ACHN (cell line): ENCODE results near the gene RAB3GAP2.
"Not testable (repeated sequence)": the region's sequence is repeated elsewhere in the genome, so short reads cannot be mapped to it uniquely, and the experiment has no call there.

Source experiments
- DNase-seq: peaks from one replicate; pipeline ENCODE4 v3.0.0-alpha.2; 2015
- in situ Hi-C: cut with HindIII; loops from 2 replicates; pipeline ENCODE4 v1.10.0; 2017; ENCODE audit warnings: low sequenced_read_pairs, low pct_ligation_motif_present, low pct_unique_long_range_greater_than_20kb

Gene RAB3GAP2

GRCh38 chr1:220169887-220170286 lies 102.4 kb downstream of the RAB3GAP2 start:
- in situ Hi-C loops, result not testable (repeated sequence)

GRCh38 chr1:220166853-220167252 lies 105.4 kb downstream of the RAB3GAP2 start:
- no peak for DNase-seq
- in situ Hi-C loops, result no loop called here

More at GRCh38 chr1:220169887-220170286, 102.4 kb downstream of the RAB3GAP2 start:
- DNase-seq, result not testable (repeated sequence)

DNA sequence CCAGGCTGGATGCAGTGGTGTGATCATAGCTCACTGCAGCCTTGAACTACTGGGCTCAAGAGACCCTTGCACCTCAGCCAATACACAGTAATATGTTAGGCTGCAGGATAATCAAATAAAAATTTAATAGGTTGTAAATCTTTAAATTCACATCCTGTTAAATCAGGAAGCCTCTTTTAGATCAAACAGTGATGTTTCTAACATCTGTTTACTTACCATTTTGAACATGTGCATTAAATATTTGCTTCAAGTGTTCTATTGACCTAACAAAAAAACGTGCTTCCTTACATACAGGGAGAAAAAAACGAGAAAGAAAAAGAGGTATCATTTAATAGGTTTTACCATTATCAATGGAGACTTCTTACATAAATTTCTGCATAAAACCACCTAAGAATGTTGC lies 107.7 kb downstream of the RAB3GAP2 start:
- no peak for DNase-seq
- in situ Hi-C loops, result no loop called here

DNA sequence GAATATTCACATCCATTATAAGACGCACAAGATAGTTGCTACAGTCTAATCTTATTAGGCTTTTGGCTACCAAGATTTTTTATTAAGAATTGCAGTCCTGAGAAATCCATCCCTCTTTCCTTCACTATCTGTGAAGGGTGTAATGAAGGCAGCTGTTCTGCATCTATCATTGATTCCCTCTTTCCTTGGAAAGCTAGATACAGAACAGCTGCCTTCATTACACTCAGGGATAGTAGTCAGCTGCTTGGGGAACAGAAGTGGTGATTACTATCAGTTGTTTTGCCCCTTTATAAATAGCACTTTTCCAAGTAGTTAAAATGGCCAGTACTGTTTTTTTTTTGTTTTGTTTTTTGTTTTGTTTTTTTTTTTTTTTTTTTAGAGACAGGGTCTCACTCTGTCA lies 108.1 kb downstream of the RAB3GAP2 start:
- in situ Hi-C loops, result no loop called here

DNA sequence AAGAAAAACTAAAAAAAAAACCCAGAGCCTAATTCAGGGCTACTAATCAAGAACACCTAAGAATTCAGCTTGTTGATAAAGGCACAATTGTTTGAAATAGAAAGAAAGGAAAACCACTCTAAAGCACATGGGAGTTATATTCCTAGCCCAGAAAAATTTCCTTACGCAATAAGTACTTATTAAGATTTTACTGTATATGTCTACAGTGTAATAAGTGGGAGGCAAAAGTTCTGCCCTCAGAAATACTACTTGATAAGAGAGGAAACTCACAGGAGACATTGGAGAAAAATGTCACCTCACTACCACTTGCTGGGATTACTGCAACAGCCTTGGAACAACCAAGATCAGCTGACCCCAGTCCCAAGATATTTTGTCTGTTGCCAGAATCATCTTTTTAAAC lies 112.2 kb downstream of the RAB3GAP2 start:
- in situ Hi-C loops, result no loop called here
- DNase-seq, result no peak

More for the DNA sequence above, 108.1 kb downstream of the RAB3GAP2 start:
- DNase-seq, result no peak

GRCh38 chr1:220159041-220159440 lies 113.2 kb downstream of the RAB3GAP2 start:
- DNase-seq, result no peak
- in situ Hi-C loops, result no loop called here

DNA sequence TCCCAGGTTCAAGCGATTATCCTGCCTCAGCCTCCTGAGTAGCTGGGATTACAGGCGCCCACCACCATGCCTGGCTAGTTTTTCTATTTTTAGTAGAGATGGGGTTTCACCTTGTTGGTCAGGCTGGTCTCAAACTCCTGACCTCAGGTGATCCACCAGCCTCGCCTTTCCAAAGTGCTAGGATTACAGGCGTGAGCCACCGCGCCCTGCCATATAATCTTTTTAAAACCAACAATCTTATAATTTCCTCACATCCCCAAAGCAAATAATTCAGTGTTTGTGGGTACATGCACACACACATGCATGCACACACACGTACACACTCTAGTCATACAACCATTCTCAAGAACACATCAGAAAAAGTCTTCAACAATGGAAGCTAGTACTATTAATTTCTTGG lies 113.7 kb downstream of the RAB3GAP2 start:
- DNase-seq, in situ Hi-C loops: not testable (repeated sequence)

- no peak for DNase-seq
- in situ Hi-C loops, result no loop called here
These were observed 114.5 kb downstream of the RAB3GAP2 start for GRCh38 chr1:220157738-220158137.

- in situ Hi-C loops, result no loop called here
- no peak for DNase-seq
These were observed 115.6 kb downstream of the RAB3GAP2 start for GRCh38 chr1:220156620-220157146.

GRCh38 chr1:220153147-220153546 lies 119.1 kb downstream of the RAB3GAP2 start:
- DNase-seq, result no peak
- in situ Hi-C loops, result no loop called here

DNA sequence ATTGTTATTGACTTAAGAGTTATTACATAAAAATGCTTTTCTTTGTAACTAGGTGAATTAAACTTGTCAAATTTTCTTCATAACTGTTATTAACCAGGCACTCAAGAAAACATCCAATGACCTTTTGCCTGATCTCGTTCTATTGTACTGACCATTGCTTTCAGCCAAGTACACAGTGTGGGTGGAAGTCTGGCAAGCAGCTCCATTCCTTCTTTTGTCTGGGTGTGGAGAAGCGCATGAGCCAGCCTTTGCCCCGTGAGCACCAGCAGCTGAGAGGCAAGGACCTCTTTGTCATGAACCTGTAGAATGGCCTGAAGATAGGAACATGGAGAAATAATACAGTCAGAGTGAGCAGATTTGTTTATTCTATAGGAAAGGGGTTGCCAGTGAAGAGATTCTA lies 120.8 kb downstream of the RAB3GAP2 start:
- in situ Hi-C loops, result no loop called here
- no peak for DNase-seq

DNA sequence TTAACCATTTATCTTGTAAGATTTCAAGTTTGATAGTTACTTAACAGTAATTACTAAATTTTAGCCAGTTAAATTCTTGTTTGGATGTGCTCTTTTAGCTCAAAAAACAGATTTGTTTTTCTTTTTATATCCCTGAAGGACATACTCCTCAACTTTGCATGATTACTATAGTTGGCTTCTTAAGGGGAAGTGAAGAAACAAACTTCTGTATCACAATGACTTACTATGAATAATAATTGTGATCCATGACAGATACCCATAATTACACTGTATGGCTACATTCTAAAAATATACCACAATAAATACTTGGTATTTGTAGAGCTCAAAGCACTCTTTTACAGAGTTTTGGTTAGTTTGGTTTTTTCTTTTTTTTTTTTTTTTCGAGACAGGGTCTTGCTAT lies 122.5 kb downstream of the RAB3GAP2 start:
- in situ Hi-C loops, result no loop called here
- no peak for DNase-seq

DNA sequence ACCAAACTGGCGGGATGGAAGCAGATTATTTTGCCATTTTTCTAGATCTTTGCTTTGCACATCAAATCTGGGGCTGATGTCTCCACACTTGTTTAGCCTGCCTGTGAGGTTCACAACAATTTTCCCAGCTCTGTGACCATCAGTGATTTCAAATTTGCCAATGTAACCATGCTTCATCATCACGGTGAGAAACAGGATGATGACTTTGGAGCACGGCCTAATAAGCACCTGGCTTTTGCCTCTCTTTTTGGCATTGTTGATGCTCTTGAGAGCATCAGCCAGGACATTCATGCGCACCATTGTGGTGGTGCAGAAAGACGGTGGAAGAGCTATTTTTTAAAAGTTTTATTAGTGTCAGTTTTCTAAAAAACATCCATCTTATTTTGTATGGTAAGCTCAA lies 128.2 kb downstream of the RAB3GAP2 start:
- in situ Hi-C loops, result no loop called here
- DNase-seq, result no peak

GRCh38 chr1:220139966-220140365 lies 132.3 kb downstream of the RAB3GAP2 start:
- DNase-seq, result no peak
- in situ Hi-C loops, result no loop called here

- DNase-seq, result no peak
- in situ Hi-C loops, result no loop called here
These were observed 135.1 kb downstream of the RAB3GAP2 start for GRCh38 chr1:220137019-220137786.

- no peak for DNase-seq
These were observed 136.5 kb downstream of the RAB3GAP2 start for GRCh38 chr1:220135755-220136154.

GRCh38 chr1:220129479-220130210 lies 142.6 kb downstream of the RAB3GAP2 start:
- in situ Hi-C loops, result no loop called here
- DNase-seq, result no peak

More at GRCh38 chr1:220135755-220136154, 136.5 kb downstream of the RAB3GAP2 start:
- in situ Hi-C loops, result no loop called here

GRCh38 chr1:220127076-220127475 lies 145.2 kb downstream of the RAB3GAP2 start:
- in situ Hi-C loops, result no loop called here
- no peak for DNase-seq

- DNase-seq, result no peak
- in situ Hi-C loops, result no loop called here
These were observed 147.7 kb downstream of the RAB3GAP2 start for GRCh38 chr1:220124542-220124941.

- in situ Hi-C loops, result no loop called here
- peak; percentile 25 for DNase-seq
These were observed 148.4 kb downstream of the RAB3GAP2 start for GRCh38 chr1:220123889-220124288.
